SHP77 treated with DMSO at 0.1 percent for 48 hours (cell line): ENCODE results near the gene SERINC4.
"Not testable (repeated sequence)": the region's sequence is repeated elsewhere in the genome, so short reads cannot be mapped to it uniquely, and the experiment has no call there.

Experiments
- DNase-seq: peaks from one replicate; lab custom pipeline; 2025; lab: John Stamatoyannopoulos, UW

Gene SERINC4

GRCh38 chr15:43799945-43800285 is at the start of gene SERINC4:
TSS of gene SERINC4 (minus strand) at chr15:43800220. CDS start at chr15:43799986, 234 bp downstream.
- DNase-seq = no peak

DNA sequence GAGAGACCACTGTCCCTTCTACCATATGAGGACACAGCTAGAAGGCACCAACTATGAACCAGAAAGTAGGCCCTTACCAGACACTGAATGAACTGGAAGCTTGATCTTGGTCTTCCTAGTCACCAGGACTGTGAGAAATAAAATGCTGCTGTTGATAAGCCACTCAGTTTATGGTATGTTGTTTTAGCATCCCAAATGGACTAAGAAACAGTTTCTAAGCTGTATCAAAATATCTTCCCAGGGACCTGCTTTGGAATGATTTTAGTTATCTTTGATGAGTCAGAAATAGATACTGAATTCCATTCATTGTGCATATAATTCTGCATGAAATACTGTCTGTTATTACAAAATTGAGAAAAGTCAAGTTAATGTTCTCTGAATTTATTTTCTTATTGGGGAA is 45.4 kb upstream of the SERINC4 start:
- DNase-seq = no peak

DNA sequence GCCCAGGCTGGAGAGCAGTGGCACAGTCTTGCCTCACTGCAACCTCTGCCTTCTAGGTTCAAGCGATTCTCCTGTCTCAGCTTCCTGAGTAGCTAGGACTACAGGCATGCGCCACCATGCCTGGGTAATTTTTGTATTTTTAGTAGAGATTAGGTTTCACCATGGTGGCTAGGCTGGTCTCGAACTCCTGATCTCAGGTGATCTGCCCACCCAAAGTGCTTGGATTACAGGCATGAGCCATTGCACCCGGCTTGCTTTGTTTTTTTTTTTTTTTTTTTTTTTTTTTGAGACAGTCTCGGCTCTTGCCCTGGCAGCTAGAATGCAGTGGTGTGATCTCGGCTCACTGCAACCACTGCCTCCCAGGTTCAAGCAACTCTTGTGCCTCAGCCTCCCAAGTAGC is 32.5 kb upstream of the SERINC4 start:
- DNase-seq = not testable (repeated sequence)

DNA sequence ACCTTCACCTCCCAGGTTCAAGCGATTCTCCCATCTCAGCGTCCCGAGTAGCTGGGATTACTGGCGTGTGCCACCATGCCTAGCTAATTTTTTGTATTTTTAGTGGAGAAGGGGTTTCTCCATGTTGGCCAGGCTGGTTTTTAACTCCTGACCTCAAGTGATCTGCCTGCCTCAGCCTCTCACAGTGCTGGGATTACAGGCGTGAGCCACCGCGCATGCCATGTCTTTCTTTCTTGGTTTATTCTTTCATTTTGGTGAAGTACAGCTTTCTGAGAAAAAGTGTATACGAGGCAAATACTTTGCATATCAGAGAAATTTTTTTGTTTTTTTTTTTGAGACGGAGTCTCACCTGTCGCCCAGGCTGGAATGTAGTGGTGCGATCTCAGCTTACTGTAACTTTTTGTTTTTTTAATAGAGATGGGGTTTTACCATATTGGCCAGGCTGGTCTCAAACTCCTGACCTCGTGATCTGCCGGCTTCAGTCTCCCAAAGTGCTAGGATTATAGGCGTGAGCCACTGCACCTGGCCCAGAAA is 31.6 kb upstream of the SERINC4 start:
- DNase-seq = not testable (repeated sequence)

DNA sequence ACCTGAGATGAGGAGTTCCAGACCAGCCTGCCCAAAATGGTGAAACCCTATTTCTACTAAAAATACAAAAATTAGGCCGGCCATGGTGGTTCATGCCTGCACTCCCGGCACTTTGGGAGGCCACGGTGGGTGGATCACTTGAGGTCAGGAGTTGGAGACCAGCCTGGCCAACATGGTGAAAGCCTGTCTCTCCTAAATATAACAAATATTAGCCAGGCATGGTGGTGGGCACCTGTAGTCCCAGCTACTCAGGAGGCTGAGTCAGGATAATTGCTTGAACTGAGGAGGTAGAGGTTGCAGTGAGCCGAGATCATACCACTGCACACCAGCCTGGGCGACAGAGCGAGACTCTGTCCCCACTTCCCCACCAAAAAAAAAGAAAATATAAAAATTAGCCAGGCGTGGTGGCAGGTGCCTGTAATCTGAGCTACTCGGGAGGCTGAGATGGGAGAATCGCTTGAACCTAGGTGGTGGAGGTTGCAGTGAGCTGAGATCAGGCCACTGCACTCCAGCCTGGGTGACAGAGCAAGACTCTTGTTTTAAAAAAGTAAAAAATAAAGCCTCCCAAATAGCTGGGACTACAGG is 30.8 kb upstream of the SERINC4 start:
- DNase-seq = not testable (repeated sequence)

- not testable (repeated sequence) for DNase-seq
Observed at GRCh38 chr15:43829951-43830540, 30.0 kb upstream of the SERINC4 start.

DNA sequence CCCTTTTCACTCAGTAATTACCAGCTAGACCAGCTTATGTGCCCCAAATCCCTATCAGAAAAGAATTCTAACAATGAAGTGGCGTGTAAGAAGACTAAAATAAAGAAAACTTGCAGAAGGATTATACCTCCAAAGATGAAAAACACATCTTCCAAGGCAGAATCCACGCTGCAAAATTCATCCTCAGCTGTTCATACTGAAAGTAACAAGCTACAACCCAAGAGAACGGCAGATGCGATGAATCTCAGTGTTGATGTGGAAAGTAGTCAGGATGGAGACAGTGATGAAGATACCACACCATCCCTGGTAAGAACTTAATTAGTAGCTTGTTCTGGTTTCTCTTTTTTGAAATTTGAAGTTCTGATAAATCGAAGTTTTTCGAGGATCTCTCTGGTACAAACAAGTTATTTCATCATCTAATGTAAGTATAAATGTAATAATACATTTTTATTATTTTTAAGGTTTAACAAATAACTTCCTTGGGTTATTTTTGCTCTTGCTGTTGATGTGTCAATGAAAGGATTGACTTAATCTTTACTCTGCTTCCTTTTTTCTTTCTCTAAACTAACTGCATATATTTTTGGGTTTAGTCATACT is 28.1 kb upstream of the SERINC4 start:
- DNase-seq = no peak

- DNase-seq = peak; percentile 50
Observed at GRCh38 chr15:43826508-43827341, 26.7 kb upstream of the SERINC4 start, which contains the start of gene WDR76. TSS of gene WDR76 (plus strand) at chr15:43827002. CDS start at chr15:43827033, 31 bp downstream.

DNA sequence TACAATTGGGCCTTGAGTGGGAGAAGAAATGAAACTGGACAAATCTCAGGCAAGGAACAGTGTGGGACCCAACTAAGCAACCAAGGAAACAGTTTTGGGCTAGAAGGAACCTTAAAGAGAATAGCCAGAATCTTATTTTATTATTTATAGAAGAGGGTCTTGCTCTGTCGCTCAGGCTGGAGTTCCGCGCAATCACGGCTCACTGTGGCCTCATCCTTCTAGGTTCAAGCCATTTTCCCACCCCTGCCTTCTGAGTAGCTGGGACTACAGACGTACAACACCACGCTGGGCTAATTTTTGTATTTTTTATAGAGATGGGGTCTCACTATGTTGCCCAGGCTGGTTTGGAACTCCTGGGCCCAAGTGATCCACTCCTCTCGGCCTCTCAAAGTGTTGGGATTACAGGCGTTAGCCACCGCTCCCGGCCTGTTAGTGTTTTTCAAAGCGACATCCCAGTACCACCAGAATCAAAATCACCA is 26.0 kb upstream of the SERINC4 start:
- DNase-seq = no peak

DNA sequence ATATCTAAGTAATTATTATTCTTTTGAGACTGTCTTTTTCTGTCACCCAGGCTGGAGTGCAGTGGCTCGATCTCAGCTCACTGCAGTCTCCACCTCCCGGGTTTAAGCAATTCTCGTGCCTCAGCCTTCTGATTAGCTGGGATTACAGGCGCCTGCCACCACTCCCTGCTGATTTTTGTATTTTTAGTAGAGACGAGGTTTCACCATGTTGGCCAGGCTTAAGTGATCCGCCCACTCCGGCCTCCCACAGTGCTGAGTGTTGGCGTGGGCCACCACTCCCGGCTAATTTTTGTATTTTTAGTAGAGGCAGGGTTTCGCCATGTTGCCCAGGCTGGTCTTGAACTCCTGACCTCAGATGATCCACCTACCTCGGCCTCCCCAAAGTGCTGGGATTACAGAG is 25.3 kb upstream of the SERINC4 start:
- not testable (repeated sequence) for DNase-seq

DNA sequence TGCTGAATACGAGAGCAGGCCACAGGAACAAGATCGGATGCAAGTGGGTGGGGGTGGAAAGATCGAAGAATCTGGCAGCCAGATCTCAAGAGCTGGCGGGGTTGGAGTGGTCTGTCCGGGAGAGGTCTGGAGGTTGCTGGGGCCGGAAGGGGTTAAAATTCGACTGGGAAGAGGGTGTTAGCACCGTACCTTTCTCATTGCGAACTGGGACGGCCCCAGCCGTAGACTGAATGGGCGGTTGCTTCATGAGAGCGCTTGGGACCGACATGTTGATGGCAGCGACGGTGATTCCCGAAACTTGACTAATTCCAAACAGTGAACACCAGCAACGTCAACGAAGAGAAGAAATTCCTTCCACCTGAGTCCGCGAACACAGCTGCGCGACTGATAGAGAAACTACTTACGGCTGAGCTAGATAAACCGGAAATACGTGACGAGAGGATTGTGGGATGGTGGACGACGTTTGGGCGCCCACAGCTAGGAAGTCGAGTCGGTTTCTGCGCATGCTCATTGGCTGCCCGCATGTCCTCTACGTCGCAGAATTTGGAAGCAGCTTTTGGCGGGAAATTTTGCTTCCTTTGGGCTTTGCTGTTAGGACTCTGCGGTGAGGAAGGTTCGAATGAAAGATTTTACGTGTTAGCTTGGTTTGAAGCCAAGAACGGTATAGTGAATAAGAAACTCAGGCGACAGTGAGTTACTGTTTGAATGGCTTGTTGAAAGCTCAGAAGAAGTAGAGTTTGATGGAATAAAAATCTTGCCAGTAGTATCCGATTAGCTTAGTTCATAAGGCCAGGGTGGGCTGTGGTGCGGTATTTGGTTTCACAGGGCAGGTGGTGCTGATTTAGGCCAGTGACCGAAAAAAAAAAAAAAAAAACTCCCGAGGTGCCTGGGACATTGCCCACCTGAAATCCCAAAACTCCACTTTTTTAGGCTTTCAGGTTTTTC is 24.6 kb upstream of the SERINC4 start, which contains the start of gene MFAP1:
Gene MFAP1 (minus strand): TSS at position 389 of the 945 bp plus-strand sequence. CDS start 121 bp downstream, at position 268.
- DNase-seq = peak; percentile 93

GRCh38 chr15:43821505-43821904 is 21.5 kb upstream of the SERINC4 start:
- no peak for DNase-seq

- not testable (repeated sequence) for DNase-seq
Observed at GRCh38 chr15:43815064-43815463, 15.0 kb upstream of the SERINC4 start.

GRCh38 chr15:43808960-43809678 is 9.1 kb upstream of the SERINC4 start:
- no peak for DNase-seq

DNA sequence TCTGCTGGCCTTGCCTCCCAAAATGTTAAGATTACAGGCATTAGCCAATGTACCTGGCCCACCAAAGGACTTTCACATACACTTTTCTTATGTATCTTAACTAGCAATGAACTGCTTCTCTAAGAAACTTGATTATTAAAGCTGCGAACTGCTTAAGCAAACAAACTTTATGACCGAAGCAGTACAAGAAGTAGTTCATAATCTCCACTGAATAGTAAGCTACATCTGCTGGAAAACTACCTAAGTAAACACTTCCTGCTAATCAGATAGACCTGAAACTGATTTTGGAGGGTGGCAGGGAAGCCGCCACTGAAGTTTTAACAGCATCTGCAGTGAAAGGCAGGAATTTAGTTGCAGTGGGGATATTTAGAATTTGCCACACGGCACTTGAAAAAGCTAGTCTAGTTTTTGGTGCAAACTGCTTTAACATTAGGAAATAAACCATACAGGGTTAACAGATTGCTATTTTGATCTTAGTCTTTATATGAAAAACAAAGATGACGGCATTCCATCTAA is 8.5 kb upstream of the SERINC4 start:
- no peak for DNase-seq

DNA sequence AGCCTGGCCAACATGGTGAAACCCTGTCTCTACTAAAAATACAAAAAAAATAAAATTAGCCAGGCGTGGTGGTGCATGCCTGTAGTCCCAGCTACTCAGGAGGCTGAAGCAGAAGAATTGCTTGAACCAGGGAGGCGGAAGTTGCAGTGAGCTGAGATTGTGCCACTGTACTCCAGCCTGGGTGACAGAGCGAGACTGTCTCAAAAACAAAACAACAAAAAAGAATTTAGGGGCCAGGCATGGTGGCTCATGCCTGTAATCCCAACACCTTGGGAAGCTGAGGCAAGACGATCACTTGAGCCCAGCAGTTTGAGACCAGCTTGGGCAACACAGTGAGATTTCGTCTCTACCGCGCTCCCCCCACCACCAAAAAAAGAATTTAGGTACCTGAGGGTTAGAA is 2.7 kb upstream of the SERINC4 start:
- not testable (repeated sequence) for DNase-seq

DNA sequence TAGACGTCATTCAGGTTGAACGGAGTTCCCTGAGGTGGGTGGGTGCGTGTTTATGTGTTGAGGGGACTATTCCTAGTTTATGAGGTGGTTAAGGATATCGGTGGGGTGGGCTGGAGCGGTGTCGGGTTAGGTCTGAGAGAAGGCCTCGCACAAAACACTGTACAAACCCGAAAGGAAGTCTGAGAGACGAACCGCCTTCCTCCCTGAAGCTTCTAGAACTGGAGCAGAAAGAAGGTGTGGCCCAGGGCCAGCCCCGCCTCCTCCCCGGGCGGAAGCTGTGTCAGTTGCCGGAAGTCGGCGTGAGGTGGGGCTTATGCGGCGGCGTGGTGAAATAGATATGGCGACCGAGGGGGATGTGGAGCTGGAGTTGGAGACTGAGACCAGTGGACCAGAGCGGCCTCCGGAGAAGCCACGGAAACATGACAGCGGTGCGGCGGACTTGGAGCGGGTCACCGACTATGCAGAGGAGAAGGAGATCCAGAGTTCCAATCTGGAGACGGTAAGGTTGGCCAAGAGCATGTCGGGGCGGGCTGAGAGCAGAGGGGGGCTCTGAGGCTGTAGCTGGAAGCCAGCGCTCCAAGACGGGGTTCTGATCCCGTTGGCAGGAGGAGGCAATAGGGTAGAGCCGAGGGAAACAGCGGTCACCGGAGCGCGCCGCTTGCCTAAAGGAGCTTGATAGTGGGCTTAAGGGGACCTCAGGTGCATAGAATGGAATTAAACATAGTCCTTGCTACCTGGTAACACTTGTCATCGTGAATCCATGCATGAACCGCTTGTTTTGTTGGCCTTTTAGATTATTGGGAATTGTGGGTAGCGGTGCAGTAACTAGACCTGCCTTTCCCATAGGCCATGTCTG is 494 bp upstream of the SERINC4 start, which contains the start of gene HYPK:
Gene HYPK (plus strand): TSS at position 314 of the 856 bp plus-strand sequence. CDS start 24 bp downstream, at position 338.
- peak; percentile 62 for DNase-seq

DNA sequence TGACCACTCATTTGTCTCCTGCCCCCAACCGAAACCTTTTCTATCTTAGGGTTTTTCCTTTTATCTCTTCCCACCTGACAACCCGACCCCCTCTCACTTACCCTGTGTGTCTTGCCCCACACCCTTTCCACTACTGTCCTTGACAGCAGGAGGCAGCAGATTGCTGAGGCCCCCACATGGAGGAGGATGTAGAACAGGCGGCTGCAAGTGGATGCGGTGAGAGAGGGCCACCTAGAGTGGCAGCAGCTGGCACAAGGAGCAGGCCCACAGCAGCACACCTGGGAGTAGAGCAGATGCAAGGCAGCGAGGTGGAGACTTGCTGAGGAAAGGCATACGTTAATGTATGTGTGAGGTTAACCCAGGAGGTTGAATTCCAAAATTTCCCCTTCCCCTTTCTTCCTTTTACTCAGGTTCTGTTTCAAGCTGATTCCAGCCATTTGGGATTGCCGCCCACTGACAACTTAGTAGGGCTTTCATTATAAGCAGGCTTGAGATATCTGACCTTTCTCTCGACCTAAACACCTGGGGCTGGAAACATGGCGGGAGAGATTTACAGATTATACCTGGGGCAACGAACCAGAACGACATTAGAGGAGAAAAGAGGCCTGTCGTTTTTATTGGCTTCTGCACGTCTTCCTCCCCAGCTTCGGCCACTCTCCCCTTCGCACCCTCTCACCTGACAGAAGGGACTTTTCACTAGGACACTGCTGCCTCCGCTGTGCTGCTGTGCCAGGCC is 643 bp downstream of the SERINC4 start:
- peak; percentile 77 for DNase-seq
